ENCODE data around the gene BTN3A1.

The BTN3A1 gene

GRCh38 chr6:26422329-26422728 lies 20.3 kb downstream of the BTN3A1 start:
- no peak for TF ChIP-seq SIN3A (IDR thresholded peaks at IDR 0.05; ENCODE audit: borderline replicate concordance, insufficient read depth, low read length)
- no peak for TF ChIP-seq POLR2AphosphoS5 (IDR thresholded peaks at IDR 0.05; ENCODE audit: low read depth, low read length)

GRCh38 chr6:26426691-26427450 lies 24.8 kb downstream of the BTN3A1 start:
- no peak for TF ChIP-seq SIN3A (IDR thresholded peaks at IDR 0.05; ENCODE audit: borderline replicate concordance, insufficient read depth, low read length)
- no peak for TF ChIP-seq POLR2AphosphoS5 (IDR thresholded peaks at IDR 0.05; ENCODE audit: low read depth, low read length)
- no peak for TF ChIP-seq TAF1 (IDR thresholded peaks at IDR 0.05; ENCODE audit: borderline replicate concordance, insufficient read depth, low read length)
- TF ChIP-seq REST (IDR thresholded peaks at IDR 0.05; ENCODE audit: insufficient read depth in 1 of 2, low read depth in 2 of 2, low read length in 2 of 2): no peak
- TF ChIP-seq FOXP2 (optimal IDR thresholded peaks at IDR 0.05; ENCODE audit: borderline replicate concordance, extremely low read depth, extremely low read length, insufficient read depth): no peak

GRCh38 chr6:26427451-26427809 lies 25.4 kb downstream of the BTN3A1 start:
- TF ChIP-seq FOXP2 (optimal IDR thresholded peaks at IDR 0.05; ENCODE audit: borderline replicate concordance, extremely low read depth, extremely low read length, insufficient read depth) (no peak), REST (IDR thresholded peaks at IDR 0.05; ENCODE audit: insufficient read depth in 1 of 2, low read depth in 2 of 2, low read length in 2 of 2) (no peak), SIN3A (IDR thresholded peaks at IDR 0.05; ENCODE audit: borderline replicate concordance, insufficient read depth, low read length) (no peak), TAF1 (IDR thresholded peaks at IDR 0.05; ENCODE audit: borderline replicate concordance, insufficient read depth, low read length) (no peak), POLR2AphosphoS5 (IDR thresholded peaks at IDR 0.05; ENCODE audit: low read depth, low read length) (no peak)

- no peak for TF ChIP-seq POLR2AphosphoS5 (IDR thresholded peaks at IDR 0.05; ENCODE audit: low read depth, low read length)
- no peak for TF ChIP-seq SIN3A (IDR thresholded peaks at IDR 0.05; ENCODE audit: borderline replicate concordance, insufficient read depth, low read length)
- TF ChIP-seq REST (IDR thresholded peaks at IDR 0.05; ENCODE audit: insufficient read depth in 1 of 2, low read depth in 2 of 2, low read length in 2 of 2): no peak
- TF ChIP-seq TAF1 (IDR thresholded peaks at IDR 0.05; ENCODE audit: borderline replicate concordance, insufficient read depth, low read length): no peak
- TF ChIP-seq FOXP2 (optimal IDR thresholded peaks at IDR 0.05; ENCODE audit: borderline replicate concordance, extremely low read depth, extremely low read length, insufficient read depth): no peak
Observed at GRCh38 chr6:26428206-26428605, 26.1 kb downstream of the BTN3A1 start.

- no peak for TF ChIP-seq REST (IDR thresholded peaks at IDR 0.05; ENCODE audit: insufficient read depth in 1 of 2, low read depth in 2 of 2, low read length in 2 of 2)
- no peak for TF ChIP-seq FOXP2 (optimal IDR thresholded peaks at IDR 0.05; ENCODE audit: borderline replicate concordance, extremely low read depth, extremely low read length, insufficient read depth)
- no peak for TF ChIP-seq TAF1 (IDR thresholded peaks at IDR 0.05; ENCODE audit: borderline replicate concordance, insufficient read depth, low read length)
Observed at GRCh38 chr6:26430787-26431186, 28.7 kb downstream of the BTN3A1 start.

Measured in PFSK-1 (cell line).